Activated T-cell treated with anti-CD3 and anti-CD28 coated beads, Interleukin-2, amount 50 U/mL, for 1 hour (primary cell): ENCODE data around the gene FHL3.
"Not testable (repeated sequence)": the region's sequence is repeated elsewhere in the genome, so short reads cannot be mapped to it uniquely, and the experiment has no call there.

Experiments
- DNase-seq: peaks from one replicate; pipeline ENCODE4 v3.0.0-alpha.2; 2020

FHL3 gene

DNA sequence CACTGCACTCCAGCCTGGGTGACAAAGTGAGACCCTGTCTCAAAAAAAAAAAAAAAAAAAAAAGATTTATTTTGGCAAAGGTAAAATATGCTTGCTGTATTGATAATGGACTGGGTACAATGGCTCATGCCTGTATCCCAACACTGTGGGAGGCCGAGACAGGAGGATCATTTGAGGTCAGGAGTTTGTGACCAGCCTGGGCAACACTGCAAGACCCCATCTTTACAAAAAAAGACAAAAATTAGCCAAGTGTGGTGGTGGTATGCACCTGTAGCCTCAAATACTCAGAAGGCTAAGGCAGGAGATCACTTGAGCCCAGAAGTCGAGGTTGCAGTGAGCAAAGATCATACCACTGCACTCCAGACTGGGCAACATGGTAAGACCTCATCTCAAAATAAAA, 21.8 kb downstream of the FHL3 start:
- no peak for DNase-seq

DNA sequence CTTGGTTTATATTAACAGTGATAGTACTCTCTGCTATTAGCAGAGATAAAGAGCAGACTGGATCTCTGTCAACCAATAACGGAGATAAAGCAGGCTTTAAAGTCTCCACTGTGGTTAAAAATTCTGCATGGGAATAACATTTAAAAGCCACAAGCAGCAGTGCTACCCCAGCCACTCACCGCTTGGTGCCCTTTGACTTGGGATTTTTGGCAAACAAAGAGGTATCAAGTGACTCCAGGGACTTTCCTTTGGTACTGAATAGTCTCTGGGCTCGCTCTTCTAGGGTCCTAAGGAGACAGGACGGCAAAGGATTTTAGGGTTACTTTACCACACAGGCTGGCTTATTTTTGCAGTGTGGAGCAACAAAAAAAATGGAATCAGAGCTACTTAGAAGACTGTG, 26.8 kb downstream of the FHL3 start:
- no peak for DNase-seq

DNA sequence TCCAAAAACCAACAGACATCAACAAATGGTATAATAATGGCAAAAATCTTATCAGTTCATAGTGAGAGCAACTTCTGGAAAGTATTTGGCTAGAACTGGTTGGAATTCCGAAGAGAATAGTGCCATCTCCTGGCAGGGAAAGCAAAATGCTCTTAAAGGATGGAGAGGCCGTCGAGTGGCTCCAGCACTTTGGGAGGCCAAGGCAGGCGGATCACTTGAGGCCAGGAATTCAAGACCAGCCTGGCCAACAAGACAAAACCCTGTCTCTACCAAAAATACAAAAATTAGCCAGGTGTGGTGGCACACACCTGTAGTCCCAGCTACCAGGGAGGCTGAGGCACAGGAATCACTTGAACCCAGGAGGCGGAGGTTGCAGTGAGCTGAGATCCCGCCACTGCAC, 30.2 kb downstream of the FHL3 start:
- DNase-seq, result not testable (repeated sequence)

DNA sequence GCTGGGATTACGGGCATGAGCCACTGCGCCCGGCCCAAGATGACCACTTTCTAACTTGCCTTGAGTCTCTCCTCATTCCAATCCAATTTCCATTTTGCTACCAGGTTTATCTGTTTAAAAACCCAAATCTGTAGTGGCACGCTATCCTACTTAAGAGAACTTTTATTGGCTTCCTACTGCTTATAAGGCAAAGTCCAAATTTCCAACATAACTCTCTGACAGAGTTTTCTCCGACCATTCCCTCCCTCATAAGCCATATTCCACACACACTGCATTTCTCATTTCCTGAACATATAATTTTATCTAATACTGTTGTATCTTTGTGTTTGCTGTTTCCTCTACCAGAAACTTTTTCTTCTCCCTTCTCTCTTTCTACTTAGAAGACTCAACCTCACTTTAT, 30.7 kb downstream of the FHL3 start:
- DNase-seq, result no peak

DNA sequence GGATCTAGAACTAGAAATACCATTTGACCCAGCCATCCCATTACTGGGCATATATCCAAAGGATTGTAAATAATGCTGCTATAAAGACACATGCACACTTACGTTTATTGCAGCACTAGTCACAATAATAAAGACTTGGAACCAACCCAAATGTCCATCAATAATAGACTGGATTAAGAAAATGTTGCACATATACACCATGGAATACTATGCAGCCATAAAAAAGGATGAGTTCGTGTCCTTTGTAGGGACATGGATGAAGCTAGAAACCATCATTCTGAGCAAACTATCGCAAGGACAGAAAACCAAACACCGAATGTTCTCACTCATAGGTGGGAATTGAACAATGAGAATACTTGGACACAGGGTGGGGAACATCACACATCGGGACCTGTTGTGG, 31.6 kb downstream of the FHL3 start:
- DNase-seq, result not testable (repeated sequence)

DNA sequence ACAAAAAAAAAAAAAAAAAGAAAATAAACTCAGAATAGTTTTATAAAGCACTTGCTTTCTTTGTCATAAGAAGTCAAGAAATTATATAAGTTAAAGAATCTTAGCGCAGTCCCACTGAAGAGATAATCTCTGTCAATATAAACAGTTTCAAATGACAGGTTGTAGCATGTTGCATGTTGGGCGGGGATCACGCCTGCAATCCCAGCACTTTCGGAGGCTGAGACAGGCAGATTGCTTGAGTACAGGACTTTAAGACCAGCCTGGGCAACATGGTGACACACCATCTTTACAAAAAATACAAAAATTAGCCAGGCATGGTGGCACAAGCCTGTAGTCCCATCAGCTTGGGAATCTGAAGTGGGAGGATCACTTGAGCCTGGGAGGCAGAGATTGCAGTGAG, 40.0 kb downstream of the FHL3 start:
- no peak for DNase-seq

DNA sequence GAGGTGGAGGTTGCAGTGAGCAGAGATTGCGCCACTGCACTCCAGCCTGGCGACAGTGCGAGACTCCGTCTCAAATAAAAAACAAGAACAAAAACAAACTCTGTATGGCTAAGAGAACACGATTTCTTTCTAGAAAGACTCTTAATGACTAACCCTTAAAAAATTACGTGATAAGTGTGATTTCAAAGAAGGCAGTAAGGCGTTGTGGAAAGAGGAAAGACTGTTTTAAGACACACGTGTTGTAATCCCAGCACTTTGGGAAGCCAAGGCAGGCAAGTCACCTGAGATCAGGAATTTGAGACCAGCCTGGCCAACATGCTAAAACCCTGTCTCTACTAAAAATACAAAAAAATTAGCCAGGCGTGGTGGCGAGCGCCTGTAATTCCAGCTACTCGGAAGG, 41.2 kb downstream of the FHL3 start:
- not testable (repeated sequence) for DNase-seq

DNA sequence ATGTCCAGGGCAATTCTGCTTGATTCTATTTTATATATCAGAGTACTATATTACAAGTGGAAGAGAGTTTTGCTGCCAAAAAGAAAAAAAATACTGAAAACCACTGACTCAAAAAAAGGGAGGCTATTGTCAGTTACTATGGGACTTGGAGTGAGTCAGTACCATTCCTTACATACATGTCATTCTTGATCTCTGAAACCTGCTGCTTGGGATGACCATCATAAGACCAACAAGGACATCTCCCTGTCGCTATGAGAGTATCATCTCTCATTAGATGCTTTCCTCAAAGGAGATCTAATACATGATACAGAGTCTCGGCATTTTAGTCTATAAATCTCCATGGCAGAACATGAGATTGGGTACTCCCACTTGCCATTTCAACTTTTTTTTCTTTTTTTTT, 46.6 kb downstream of the FHL3 start:
- DNase-seq, result no peak

DNA sequence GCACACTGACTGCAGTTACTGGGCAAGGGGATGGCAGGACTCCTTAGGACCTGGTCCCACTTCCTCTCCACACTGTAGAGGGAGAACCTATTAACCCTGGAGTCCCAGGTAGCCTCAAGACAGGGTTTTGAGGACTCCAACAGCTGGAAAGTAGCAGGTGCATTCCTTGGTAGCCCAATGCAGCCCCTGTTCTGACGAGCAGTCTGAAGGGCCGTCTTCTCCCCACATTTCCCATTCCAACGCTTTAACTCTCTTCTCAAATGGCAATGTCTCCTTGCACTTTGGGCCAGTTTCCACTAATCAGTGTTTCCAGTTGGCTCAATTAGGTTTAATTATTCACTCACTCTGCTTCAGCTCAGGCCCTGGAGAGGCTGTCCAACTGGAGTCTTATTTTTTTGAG, 49.6 kb downstream of the FHL3 start:
- DNase-seq, result no peak

DNA sequence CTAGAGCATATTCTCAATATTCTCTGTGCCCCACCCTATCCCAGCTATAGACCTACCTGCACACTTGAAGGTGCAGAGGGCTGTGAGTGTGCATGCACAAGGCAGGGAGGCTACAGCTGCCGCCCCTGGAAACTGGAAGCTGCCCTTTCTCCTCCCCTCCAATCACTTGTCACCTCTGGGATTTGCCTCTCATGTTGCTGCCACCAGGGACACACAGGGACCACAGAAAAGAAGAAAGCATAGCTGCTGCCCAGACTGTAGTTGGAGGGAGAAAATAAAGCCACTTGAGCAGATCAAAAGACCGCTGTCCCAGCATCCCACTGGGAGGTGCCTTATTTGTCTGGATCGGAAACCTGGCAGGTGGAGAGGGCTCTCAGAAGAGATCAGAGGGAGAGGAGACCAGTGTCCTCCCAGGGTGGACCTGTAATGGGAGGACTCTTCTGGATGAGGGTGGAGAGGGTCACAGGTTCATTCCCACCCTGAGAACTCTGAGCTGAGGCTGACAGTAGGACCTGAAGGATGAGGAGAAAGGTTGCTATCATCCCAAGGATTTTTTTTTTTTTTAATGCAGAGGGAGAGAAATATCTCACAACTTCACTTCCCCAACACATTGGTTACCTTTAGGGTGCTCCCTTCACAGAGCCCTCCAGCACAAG, 50.9 kb downstream of the FHL3 start:
- no peak for DNase-seq

DNA sequence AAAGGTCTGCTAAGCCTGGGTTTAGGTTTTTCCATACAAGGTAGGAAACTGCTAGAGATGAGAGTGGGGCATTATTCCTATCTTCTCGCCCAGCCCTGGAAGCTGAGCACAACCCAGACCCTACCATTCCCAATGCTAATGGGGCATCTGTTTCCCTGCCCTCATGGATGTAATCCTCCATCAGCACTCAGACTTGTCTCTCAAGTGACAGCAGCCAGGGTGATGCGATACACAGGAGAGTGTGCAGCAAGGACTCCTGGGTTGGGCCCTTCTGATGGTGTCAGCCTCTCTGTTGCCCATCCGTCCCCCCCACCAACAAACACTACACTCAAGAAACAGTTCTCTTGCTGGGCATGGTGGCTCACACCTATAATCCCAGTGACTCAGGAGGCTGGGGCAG, 52.6 kb downstream of the FHL3 start:
- no peak for DNase-seq

DNA sequence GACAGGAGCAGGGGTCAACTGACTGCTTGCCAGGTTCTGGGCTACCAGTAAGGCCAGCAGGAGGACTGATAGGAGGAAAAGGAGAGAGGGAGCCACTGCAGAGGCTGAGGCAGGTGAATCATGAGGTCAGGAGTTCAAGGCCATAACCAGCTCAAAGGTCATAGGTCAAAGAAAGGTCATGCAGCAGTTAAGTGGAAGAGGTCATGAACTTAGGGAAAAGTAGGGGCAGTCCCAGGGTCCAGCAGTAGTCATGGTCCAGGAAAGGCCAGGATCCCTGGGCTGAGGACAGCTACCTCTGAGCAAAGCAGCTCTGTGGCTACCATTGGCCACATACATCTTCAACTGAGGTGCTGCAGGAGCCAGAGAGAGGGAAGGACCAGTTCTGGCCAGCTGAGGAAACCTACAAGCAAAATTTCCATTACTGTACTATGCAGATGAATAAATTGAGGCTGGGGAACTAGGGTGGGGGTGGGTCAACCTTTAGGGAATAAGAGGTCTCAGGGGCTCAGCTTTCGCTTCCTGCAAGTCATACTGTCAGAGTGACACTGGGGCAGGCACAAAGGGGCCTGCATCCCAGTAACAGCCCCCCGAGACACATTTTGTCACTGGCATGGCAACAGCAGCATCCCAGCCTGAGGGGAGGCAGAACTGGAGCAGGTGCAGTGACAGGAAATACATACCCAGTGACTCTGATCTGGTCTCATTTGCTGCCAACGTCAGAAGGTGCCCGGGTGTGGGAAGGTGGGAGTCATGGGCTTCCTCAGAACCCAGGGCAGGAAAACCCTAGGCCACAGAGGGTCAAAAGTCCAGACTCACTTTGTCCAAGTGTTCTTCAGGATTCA, 53.3 kb downstream of the FHL3 start:
- no peak for DNase-seq

DNA sequence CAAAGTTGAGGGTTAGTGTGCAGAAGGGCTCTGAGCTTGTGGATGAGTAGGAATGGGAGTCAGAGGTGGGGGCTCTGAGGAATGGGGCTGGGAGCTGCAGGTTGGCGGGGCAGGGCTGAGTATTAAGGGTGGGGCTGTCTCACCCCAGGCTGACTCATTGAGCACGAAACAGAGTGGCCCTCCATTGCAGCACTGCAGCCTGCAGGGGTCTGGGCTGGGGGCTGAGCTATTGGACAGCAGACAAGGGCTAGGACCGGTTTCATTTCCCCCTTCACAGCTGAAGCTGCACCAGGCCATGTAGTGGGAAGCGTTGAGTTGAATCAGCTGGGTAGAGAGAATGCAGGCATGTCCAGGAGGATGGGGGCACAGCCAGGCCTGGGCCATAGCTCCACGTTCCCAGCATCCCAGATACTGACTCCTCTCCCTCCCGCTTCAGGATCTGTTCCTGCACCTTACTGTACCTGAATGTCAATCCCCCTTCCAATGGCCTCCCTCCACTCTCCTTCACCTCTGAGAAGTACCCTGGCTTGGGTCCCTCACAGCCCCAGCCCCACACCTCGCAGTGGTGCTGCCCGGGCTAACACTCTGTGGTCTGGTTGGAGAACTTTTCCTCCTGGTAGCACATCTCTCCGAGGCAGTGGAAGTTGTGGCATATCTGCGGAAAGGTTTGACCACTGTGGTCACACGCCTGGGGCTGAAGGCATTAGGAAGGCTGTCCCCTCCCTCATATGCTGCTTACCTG, 54.1 kb downstream of the FHL3 start:
- DNase-seq, result no peak

DNA sequence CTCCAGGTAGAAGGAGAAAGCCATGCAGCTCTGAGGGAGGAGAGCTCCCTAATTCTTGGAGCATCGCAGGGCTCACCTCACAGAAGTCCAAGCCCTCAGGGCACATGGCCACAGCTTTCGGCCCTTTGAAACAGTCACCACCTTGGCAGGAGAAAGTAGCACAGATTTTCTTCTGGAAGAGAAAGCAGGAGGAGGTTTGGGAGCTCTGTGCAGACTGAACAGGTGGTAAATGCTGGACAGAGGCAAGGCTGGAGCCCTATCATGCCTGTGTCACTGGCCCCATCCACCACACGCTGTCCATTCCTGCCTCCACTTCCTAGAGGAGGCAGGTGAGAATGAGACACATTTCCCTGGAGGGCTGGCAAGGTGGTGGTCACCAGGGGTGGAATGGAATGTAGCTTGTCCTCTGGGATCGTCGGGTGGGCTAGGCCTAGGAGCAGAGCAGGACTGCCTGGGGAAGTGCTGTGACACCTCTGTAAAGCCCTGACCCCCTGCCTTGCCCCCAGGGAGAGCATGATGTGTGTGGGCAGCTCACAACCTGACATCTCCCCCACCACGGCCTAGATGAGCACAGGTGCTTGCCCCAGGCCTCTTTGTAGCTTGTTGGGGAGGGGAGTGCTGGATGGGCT, 55.7 kb downstream of the FHL3 start:
- DNase-seq, result no peak

DNA sequence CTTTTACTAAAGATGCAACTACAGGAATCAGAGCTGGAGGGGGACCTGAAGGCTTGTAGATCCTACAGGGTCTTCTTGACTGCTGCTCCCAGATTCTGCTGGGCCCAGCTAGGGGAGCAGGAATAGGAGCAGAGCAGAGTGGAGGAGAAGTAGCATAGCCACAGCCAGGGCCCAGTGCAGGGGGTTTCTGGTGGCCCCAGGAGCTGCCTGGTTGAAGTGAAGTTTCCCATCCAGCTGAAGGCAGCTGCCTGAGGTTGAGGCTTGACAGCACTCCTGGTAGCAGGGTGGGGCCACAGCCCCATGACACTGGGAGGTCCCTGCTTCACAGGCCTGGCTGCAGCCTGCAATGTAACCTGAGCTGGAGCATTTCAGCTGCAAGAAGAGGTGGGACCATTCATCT, 56.5 kb downstream of the FHL3 start:
- no peak for DNase-seq

DNA sequence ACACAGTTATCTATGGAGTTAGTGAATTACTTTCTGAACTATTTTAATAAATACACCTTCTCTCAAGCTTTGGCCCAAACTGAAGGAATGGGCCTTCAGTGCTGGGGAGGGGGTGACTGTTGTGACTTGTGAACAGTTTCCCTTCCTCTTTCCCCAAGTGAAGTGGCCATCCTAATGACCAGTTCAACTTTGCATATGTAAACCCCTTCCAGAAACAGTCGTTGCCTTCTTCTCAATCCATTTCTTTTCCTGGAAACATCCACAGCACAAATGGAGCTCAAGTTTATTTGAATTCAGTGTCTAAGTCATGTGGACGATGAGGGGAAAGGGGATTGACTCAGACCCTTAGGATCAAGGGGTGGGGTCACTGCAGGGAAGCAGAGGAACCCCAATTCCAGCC, 57.1 kb downstream of the FHL3 start:
- DNase-seq, result no peak

DNA sequence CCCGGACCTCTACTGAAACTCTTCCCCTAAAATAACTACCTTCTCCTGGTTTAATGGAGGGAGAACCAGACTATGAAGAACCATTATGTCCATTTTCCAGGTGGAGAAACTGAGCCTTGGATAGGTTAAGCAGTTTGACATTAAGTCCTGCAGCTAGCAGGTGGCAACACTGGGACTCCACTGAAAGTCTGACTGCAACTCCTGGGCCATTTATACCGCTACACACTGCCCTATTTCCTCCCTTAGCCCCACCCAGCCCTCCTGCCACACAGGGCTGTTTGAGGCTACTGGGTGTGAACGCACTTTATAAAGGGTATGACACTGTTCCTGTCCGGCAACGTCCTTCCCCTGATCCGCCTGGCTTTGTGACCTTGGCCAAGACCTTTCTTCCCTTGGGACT, 58.0 kb downstream of the FHL3 start:
- DNase-seq, result no peak
